Natural killer cell treated with Interleukin-12 subunit alpha and Interleukin-12 subunit beta and Interleukin-15 and Interleukin-18, amount 100 ng/mL, for 72 hours (primary cell): ENCODE measurements around the gene STX17. TPM values are rescaled to one million over a fixed set of nuclear protein-coding genes. Genes with fewer than 3 reads are reported as not detected.
"Not testable (repeated sequence)": the region's sequence is repeated elsewhere in the genome, so short reads cannot be mapped to it uniquely, and the experiment has no call there.

Experiments
- ATAC-seq, 2 donors: fragments of 150-1000 bp; cut with Tn5 transposase in 1 of 2; sonication (Bioruptor Pico), chemical (Tn5 transposase) in 1 of 2; 2 replicates each; pipeline ENCODE4 v1.10.0; 2021
- DNase-seq: peaks from one replicate; pipeline ENCODE4 v3.0.0; 2022; ENCODE audit warnings: low spot score
- H3K27ac Mint-ChIP-seq, 2 donors: 1 replicate in 1 of 2; 2 replicates in 1 of 2; pipeline ENCODE4 v1.8.0; 2022; ENCODE audit warnings: mixed read lengths in 2 of 2, mild to moderate bottlenecking in 1 of 2, moderate library complexity in 1 of 2
- H3K27me3 Mint-ChIP-seq, 2 donors: 1 replicate in 1 of 2; 2 replicates in 1 of 2; pipeline ENCODE4 v1.8.0; 2022; ENCODE audit warnings: mixed read lengths in 2 of 2
- H3K36me3 Mint-ChIP-seq: one replicate; pipeline ENCODE4 v1.8.0; 2022; ENCODE audit warnings: mixed read lengths
- H3K4me1 Mint-ChIP-seq, 2 donors: 1 replicate in 1 of 2; 2 replicates in 1 of 2; pipeline ENCODE4 v1.8.0; 2022; ENCODE audit warnings: low read depth in 2 of 2, mixed read lengths in 2 of 2, mild to moderate bottlenecking in 1 of 2
- H3K4me3 Mint-ChIP-seq: one replicate; pipeline ENCODE4 v1.8.0; 2022; ENCODE audit warnings: mixed read lengths
- H3K9me3 Mint-ChIP-seq: 2 replicates; pipeline ENCODE4 v1.8.0; 2022; ENCODE audit warnings: mixed read lengths
- total RNA-seq, 2 donors: library from RNA; stranded (reverse); gene quantifications; one replicate each; pipeline ENCODE4 v1.2.3, GENCODE V29; 2022

The STX17 gene
- total RNA-seq, 2 donors from 2014 or later: 19.6 to 32.8 TPM

GRCh38 chr9:99964336-99964735 lies 57.9 kb downstream of the STX17 start:
- no peak for DNase-seq
- peaks cover 5% of the 10 kb centered on the region for H3K36me3 Mint-ChIP-seq
- H3K4me1 Mint-ChIP-seq: peaks cover 0 to 2% of the 10 kb centered on the region in 2 donors
- no peaks in the 10 kb centered on the region for H3K27me3 Mint-ChIP-seq
- H3K27ac Mint-ChIP-seq: no peak overlapping the region
- no peak overlapping the region for H3K4me3 Mint-ChIP-seq
- no peak for ATAC-seq
- H3K9me3 Mint-ChIP-seq: no peaks in the 10 kb centered on the region

GRCh38 chr9:99966001-99966400 lies 59.5 kb downstream of the STX17 start:
- ATAC-seq (no peak), DNase-seq (no peak)
- no peaks in the 10 kb centered on the region for H3K9me3 Mint-ChIP-seq
- H3K4me1 Mint-ChIP-seq: peaks cover 0 to 2% of the 10 kb centered on the region in 2 donors
- H3K36me3 Mint-ChIP-seq: peaks cover 2% of the 10 kb centered on the region
- H3K4me3 Mint-ChIP-seq: no peak overlapping the region
- no peak overlapping the region for H3K27ac Mint-ChIP-seq
- H3K27me3 Mint-ChIP-seq: no peaks in the 10 kb centered on the region

GRCh38 chr9:99966716-99967115 lies 60.3 kb downstream of the STX17 start:
- Mint-ChIP-seq H3K27me3 (no peaks in the 10 kb centered on the region), H3K9me3 (no peaks in the 10 kb centered on the region), H3K36me3 (no peaks in the 10 kb centered on the region), H3K4me3 (no peak overlapping the region), H3K4me1 (peaks cover 0 to 2% of the 10 kb centered on the region in 2 donors), H3K27ac (no peak overlapping the region)
- ATAC-seq (no peak), DNase-seq (no peak)

- no peak overlapping the region for H3K27ac Mint-ChIP-seq
Observed at GRCh38 chr9:99967457-99967856, 61.0 kb downstream of the STX17 start.

GRCh38 chr9:99970481-99970880 lies 64.0 kb downstream of the STX17 start:
- H3K9me3 Mint-ChIP-seq: no peaks in the 10 kb centered on the region
- no peaks in the 10 kb centered on the region for H3K27me3 Mint-ChIP-seq
- DNase-seq (no peak), ATAC-seq (no peak)
- H3K4me1 Mint-ChIP-seq: no peaks in the 10 kb centered on the region
- no peaks in the 10 kb centered on the region for H3K36me3 Mint-ChIP-seq
- no peak overlapping the region for H3K27ac Mint-ChIP-seq
- H3K4me3 Mint-ChIP-seq: no peak overlapping the region

More at GRCh38 chr9:99967457-99967856, 61.0 kb downstream of the STX17 start:
- no peak for DNase-seq
- Mint-ChIP-seq H3K27me3 (no peaks in the 10 kb centered on the region), H3K9me3 (no peaks in the 10 kb centered on the region), H3K36me3 (no peaks in the 10 kb centered on the region), H3K4me1 (peaks cover 0 to 2% of the 10 kb centered on the region in 2 donors), H3K4me3 (no peak overlapping the region)
- ATAC-seq: no peak

- ATAC-seq (no peak), DNase-seq (no peak)
- no peak overlapping the region for H3K4me3 Mint-ChIP-seq
- H3K27me3 Mint-ChIP-seq: no peaks in the 10 kb centered on the region
- H3K36me3 Mint-ChIP-seq: no peaks in the 10 kb centered on the region
- no peaks in the 10 kb centered on the region for H3K4me1 Mint-ChIP-seq
- H3K9me3 Mint-ChIP-seq: no peaks in the 10 kb centered on the region
- H3K27ac Mint-ChIP-seq: no peak overlapping the region
Observed at GRCh38 chr9:99971410-99971809, 65.0 kb downstream of the STX17 start.

- Mint-ChIP-seq H3K4me1 (no peaks in the 10 kb centered on the region), H3K4me3 (no peak overlapping the region), H3K36me3 (no peaks in the 10 kb centered on the region), H3K9me3 (no peaks in the 10 kb centered on the region), H3K27ac (no peak overlapping the region), H3K27me3 (no peaks in the 10 kb centered on the region)
- no peak for DNase-seq
- ATAC-seq: no peak
Observed at GRCh38 chr9:99973455-99973854, 67.0 kb downstream of the STX17 start.

GRCh38 chr9:99977033-99977792 lies 70.8 kb downstream of the STX17 start:
- Mint-ChIP-seq H3K4me1 (no peaks in the 10 kb centered on the region), H3K36me3 (no peaks in the 10 kb centered on the region), H3K27ac (no peak overlapping the region), H3K4me3 (no peak overlapping the region), H3K27me3 (no peaks in the 10 kb centered on the region), H3K9me3 (no peaks in the 10 kb centered on the region)
- DNase-seq (no peak), ATAC-seq (no peak)

GRCh38 chr9:99978221-99978620 lies 71.8 kb downstream of the STX17 start:
- no peaks in the 10 kb centered on the region for H3K27me3 Mint-ChIP-seq
- H3K27ac Mint-ChIP-seq: no peak overlapping the region
- DNase-seq (no peak), ATAC-seq (no peak)
- H3K36me3 Mint-ChIP-seq: no peaks in the 10 kb centered on the region
- no peaks in the 10 kb centered on the region for H3K4me1 Mint-ChIP-seq
- H3K4me3 Mint-ChIP-seq: no peak overlapping the region
- no peaks in the 10 kb centered on the region for H3K9me3 Mint-ChIP-seq

GRCh38 chr9:99980598-99980997 lies 74.1 kb downstream of the STX17 start:
- H3K27ac Mint-ChIP-seq: no peak overlapping the region
- ATAC-seq (no peak), DNase-seq (no peak)
- no peaks in the 10 kb centered on the region for H3K36me3 Mint-ChIP-seq
- H3K27me3 Mint-ChIP-seq: no peaks in the 10 kb centered on the region
- no peak overlapping the region for H3K4me3 Mint-ChIP-seq
- H3K4me1 Mint-ChIP-seq: no peaks in the 10 kb centered on the region
- H3K9me3 Mint-ChIP-seq: no peaks in the 10 kb centered on the region

GRCh38 chr9:99986642-99987041 lies 80.2 kb downstream of the STX17 start:
- DNase-seq (no peak), ATAC-seq (no peak)
- H3K4me1 Mint-ChIP-seq: peaks cover 0 to 11% of the 10 kb centered on the region in 2 donors
- H3K36me3 Mint-ChIP-seq: peaks cover 20% of the 10 kb centered on the region
- H3K4me3 Mint-ChIP-seq: no peak overlapping the region
- H3K27ac Mint-ChIP-seq: peak overlapping the region in 1 of 2 donors; percentile 45
- H3K27me3 Mint-ChIP-seq: no peaks in the 10 kb centered on the region
- peaks cover 9% of the 10 kb centered on the region for H3K9me3 Mint-ChIP-seq

GRCh38 chr9:99990508-99990907 lies 84.1 kb downstream of the STX17 start:
- H3K9me3 Mint-ChIP-seq, ATAC-seq, H3K27me3 Mint-ChIP-seq, H3K4me3 Mint-ChIP-seq, H3K27ac Mint-ChIP-seq, DNase-seq: not testable (repeated sequence)
- Mint-ChIP-seq H3K4me1 (peaks cover 0 to 11% of the 10 kb centered on the region in 2 donors), H3K36me3 (peaks cover 27% of the 10 kb centered on the region)

GRCh38 chr9:99998266-99998665 lies 91.8 kb downstream of the STX17 start:
- Mint-ChIP-seq H3K27ac (no peak overlapping the region), H3K4me3 (no peak overlapping the region), H3K36me3 (peaks cover 24% of the 10 kb centered on the region), H3K4me1 (peaks cover 0 to 5% of the 10 kb centered on the region in 2 donors), H3K9me3 (no peaks in the 10 kb centered on the region), H3K27me3 (no peaks in the 10 kb centered on the region)
- no peak for ATAC-seq
- DNase-seq: no peak

- ATAC-seq: no peak
- Mint-ChIP-seq H3K9me3 (no peaks in the 10 kb centered on the region), H3K27me3 (no peaks in the 10 kb centered on the region), H3K4me1 (peaks cover 0 to 5% of the 10 kb centered on the region in 2 donors), H3K36me3 (peaks cover 26% of the 10 kb centered on the region), H3K27ac (no peak overlapping the region), H3K4me3 (no peak overlapping the region)
- no peak for DNase-seq
Observed at GRCh38 chr9:99998866-99999265, 92.4 kb downstream of the STX17 start.

GRCh38 chr9:99999797-100000196 lies 93.3 kb downstream of the STX17 start:
- Mint-ChIP-seq H3K36me3 (peaks cover 27% of the 10 kb centered on the region), H3K4me1 (peaks cover 0 to 5% of the 10 kb centered on the region in 2 donors), H3K9me3 (no peaks in the 10 kb centered on the region), H3K27me3 (no peaks in the 10 kb centered on the region), H3K27ac (no peak overlapping the region), H3K4me3 (no peak overlapping the region)
- ATAC-seq: no peak
- DNase-seq: no peak
